H9 (cell line): ENCODE results near the gene DES. TPM values are rescaled to one million over a fixed set of nuclear protein-coding genes. Genes with fewer than 3 reads are reported as not detected.

Source experiments
- DNase-seq: peaks from one replicate; pipeline ENCODE4 v3.0.0-alpha.2; 2017
- H2AFZ ChIP-seq: one replicate; pipeline ENCODE4 v1.6.1; 2013; ENCODE audit warnings: mild to moderate bottlenecking, low read length, control low read depth, moderate library complexity
- H2AK5ac ChIP-seq: 2 replicates; pipeline ENCODE4 v1.6.1; 2013; ENCODE audit warnings: low read length, control low read depth, mixed read lengths; ENCODE audit not compliant: insufficient read length
- H2BK120ac ChIP-seq: one replicate; pipeline ENCODE4 v1.6.1; 2013; ENCODE audit warnings: low read depth, mild to moderate bottlenecking, low read length, control low read depth, inconsistent platforms; ENCODE audit not compliant: poor library complexity, severe bottlenecking
- H2BK12ac ChIP-seq: 2 replicates; pipeline ENCODE4 v1.6.1; 2013; ENCODE audit warnings: low read length, control low read depth, mixed read lengths, low read depth; ENCODE audit not compliant: insufficient read length
- H2BK15ac ChIP-seq: 2 replicates; pipeline ENCODE4 v1.6.1; 2013; ENCODE audit warnings: low read depth, low read length, control low read depth
- H2BK20ac ChIP-seq: one replicate; pipeline ENCODE4 v1.6.1; 2013; ENCODE audit warnings: low read depth, mild to moderate bottlenecking, low read length, control low read depth, inconsistent platforms; ENCODE audit not compliant: poor library complexity, severe bottlenecking
- H2BK5ac ChIP-seq: 2 replicates; pipeline ENCODE4 v1.6.1; 2013; ENCODE audit warnings: low read length, control low read depth, mixed read lengths; ENCODE audit not compliant: insufficient read length
- H3K14ac ChIP-seq: 2 replicates; pipeline ENCODE4 v1.6.1; 2013; ENCODE audit warnings: low read length, control low read depth; ENCODE audit not compliant: insufficient read depth
- H3K18ac ChIP-seq: 2 replicates; pipeline ENCODE4 v1.6.1; 2013; ENCODE audit warnings: low read depth, mild to moderate bottlenecking, mixed read lengths, low read length, control low read depth; ENCODE audit not compliant: insufficient read length
- H3K23ac ChIP-seq: 2 replicates; pipeline ENCODE4 v1.6.1; 2013; ENCODE audit warnings: low read length, control low read depth, mixed read lengths, low read depth; ENCODE audit not compliant: insufficient read length
- H3K23me2 ChIP-seq: 2 replicates; pipeline ENCODE4 v1.6.1; 2013; ENCODE audit warnings: low read depth, mild to moderate bottlenecking, mixed read lengths, low read length, control low read depth; ENCODE audit not compliant: insufficient read length, poor library complexity, severe bottlenecking
- H3K27ac ChIP-seq: 2 replicates; pipeline ENCODE4 v1.5.1; 2013; ENCODE audit warnings: low read length, control low read depth, mixed read lengths, low read depth; ENCODE audit not compliant: insufficient read length
- H3K27me3 ChIP-seq: 2 replicates; pipeline ENCODE4 v1.6.1; 2013; ENCODE audit warnings: low read length, control low read depth, inconsistent platforms; ENCODE audit not compliant: insufficient read depth
- H3K4ac ChIP-seq: 2 replicates; pipeline ENCODE4 v1.6.1; 2013; ENCODE audit warnings: low read depth, mild to moderate bottlenecking, control low read depth, inconsistent platforms, low read length, moderate library complexity
- H3K4me1 ChIP-seq: 2 replicates; pipeline ENCODE4 v1.6.1; 2013; ENCODE audit warnings: low read length, control low read depth, inconsistent platforms; ENCODE audit not compliant: insufficient read depth
- H3K4me2 ChIP-seq: 2 replicates; pipeline ENCODE4 v1.6.1; 2013; ENCODE audit warnings: low read length, control low read depth, mixed read lengths; ENCODE audit not compliant: insufficient read length, insufficient read depth
- H3K56ac ChIP-seq: 2 replicates; pipeline ENCODE4 v1.6.1; 2013; ENCODE audit warnings: low read depth, mild to moderate bottlenecking, mixed read lengths, low read length, control low read depth; ENCODE audit not compliant: insufficient read length
- H3K79me1 ChIP-seq: 2 replicates; pipeline ENCODE4 v1.6.1; 2013; ENCODE audit warnings: low read depth, mild to moderate bottlenecking, moderate library complexity, low read length, control low read depth, inconsistent platforms; ENCODE audit not compliant: insufficient read depth, poor library complexity, severe bottlenecking
- H3K79me2 ChIP-seq: 2 replicates; pipeline ENCODE4 v1.6.1; 2013; ENCODE audit warnings: low read length, control low read depth, inconsistent platforms; ENCODE audit not compliant: insufficient read depth
- H3K9ac ChIP-seq: 2 replicates; pipeline ENCODE4 v1.6.1; 2013; ENCODE audit warnings: low read length, control low read depth, mixed read lengths; ENCODE audit not compliant: insufficient read length; ENCODE audit errors: extremely low read depth
- H3K9me3 ChIP-seq: one replicate; pipeline ENCODE4 v1.6.1; 2013; ENCODE audit warnings: low read depth, low read length, inconsistent platforms; ENCODE audit not compliant: control insufficient read depth
- H3T11ph ChIP-seq: one replicate; pipeline ENCODE4 v1.6.1; 2013; ENCODE audit warnings: mild to moderate bottlenecking, low read length, control low read depth, inconsistent platforms
- H4K20me1 ChIP-seq: one replicate; pipeline ENCODE4 v1.6.1; 2013; ENCODE audit not compliant: control insufficient read depth, insufficient read length, insufficient read depth
- H4K5ac ChIP-seq: 2 replicates; pipeline ENCODE4 v1.6.1; 2013; ENCODE audit warnings: low read depth, mild to moderate bottlenecking, mixed read lengths, low read length, control low read depth; ENCODE audit not compliant: insufficient read length
- H4K8ac ChIP-seq: replicated peaks from 2 replicates; pipeline ENCODE4 v1.6.1; 2013; ENCODE audit warnings: low read length, control low read depth, mixed read lengths, low read depth; ENCODE audit not compliant: insufficient read length
- H4K91ac ChIP-seq: 2 replicates; pipeline ENCODE4 v1.6.1; 2013; ENCODE audit warnings: low read depth, mild to moderate bottlenecking, moderate library complexity, mixed read lengths, low read length, control low read depth; ENCODE audit not compliant: insufficient read length
- H3K27ac Mint-ChIP-seq, 3 experiments: 2 replicates in 2 of 3; 3 replicates in 1 of 3; pipeline ENCODE4 v1.8.0; 2020 to 2021; ENCODE audit warnings: mixed read lengths in 3 of 3, mild to moderate bottlenecking in 1 of 3, moderate library complexity in 1 of 3
- H3K27me3 Mint-ChIP-seq: 2 replicates; pipeline ENCODE4 v1.8.0; 2021; ENCODE audit warnings: low read depth, mild to moderate bottlenecking, moderate library complexity, mixed read lengths
- H3K36me3 Mint-ChIP-seq, 3 experiments: 2 replicates in 2 of 3; 3 replicates in 1 of 3; pipeline ENCODE4 v1.8.0; 2020 to 2021; ENCODE audit warnings: low read depth in 3 of 3, mixed read lengths in 3 of 3; ENCODE audit not compliant: insufficient read depth in 1 of 3
- H3K4me1 Mint-ChIP-seq, 2 experiments: 2 replicates each; pipeline ENCODE4 v1.8.0; 2020; ENCODE audit warnings: mixed read lengths in 2 of 2
- H3K4me3 Mint-ChIP-seq, 2 experiments: 2 replicates in 1 of 2; 3 replicates in 1 of 2; pipeline ENCODE4 v1.8.0; 2020 to 2021; ENCODE audit warnings: mild to moderate bottlenecking in 2 of 2, mixed read lengths in 2 of 2, moderate library complexity in 1 of 2
- H3K9me3 Mint-ChIP-seq, 2 experiments: 2 replicates in 1 of 2; 3 replicates in 1 of 2; pipeline ENCODE4 v1.8.0; 2020; ENCODE audit warnings: mild to moderate bottlenecking in 2 of 2, mixed read lengths in 2 of 2, moderate library complexity in 1 of 2
- CTCF ChIP-seq: fragments of 200-600 bp; sonication (generic); conservative IDR thresholded peaks from 3 replicates; pipeline ENCODE4 v1.8.0; 2021; ENCODE audit warnings: antibody characterized with exemption, mild to moderate bottlenecking
- WGBS: extraction: QIAGEN DNeasy Blood & Tissue Kit; methylation state at CpG from one replicate; pipeline ENCODE4 v1.1.7; 2013; ENCODE audit warnings: missing lambda C conversion rate, low lambda C conversion rate, mixed read lengths; ENCODE audit not compliant: insufficient read length; ENCODE audit errors: extremely low coverage; 5-methylcytosine and 5-hydroxymethylcytosine counted together
- total RNA-seq: library from RNA; stranded (reverse); gene quantifications from 2 replicates; pipeline ENCODE4 v1.2.1, GENCODE V29; 2021

The DES gene
- total RNA-seq, 1 experiment from 2014 or later = 4.6 TPM

DNA sequence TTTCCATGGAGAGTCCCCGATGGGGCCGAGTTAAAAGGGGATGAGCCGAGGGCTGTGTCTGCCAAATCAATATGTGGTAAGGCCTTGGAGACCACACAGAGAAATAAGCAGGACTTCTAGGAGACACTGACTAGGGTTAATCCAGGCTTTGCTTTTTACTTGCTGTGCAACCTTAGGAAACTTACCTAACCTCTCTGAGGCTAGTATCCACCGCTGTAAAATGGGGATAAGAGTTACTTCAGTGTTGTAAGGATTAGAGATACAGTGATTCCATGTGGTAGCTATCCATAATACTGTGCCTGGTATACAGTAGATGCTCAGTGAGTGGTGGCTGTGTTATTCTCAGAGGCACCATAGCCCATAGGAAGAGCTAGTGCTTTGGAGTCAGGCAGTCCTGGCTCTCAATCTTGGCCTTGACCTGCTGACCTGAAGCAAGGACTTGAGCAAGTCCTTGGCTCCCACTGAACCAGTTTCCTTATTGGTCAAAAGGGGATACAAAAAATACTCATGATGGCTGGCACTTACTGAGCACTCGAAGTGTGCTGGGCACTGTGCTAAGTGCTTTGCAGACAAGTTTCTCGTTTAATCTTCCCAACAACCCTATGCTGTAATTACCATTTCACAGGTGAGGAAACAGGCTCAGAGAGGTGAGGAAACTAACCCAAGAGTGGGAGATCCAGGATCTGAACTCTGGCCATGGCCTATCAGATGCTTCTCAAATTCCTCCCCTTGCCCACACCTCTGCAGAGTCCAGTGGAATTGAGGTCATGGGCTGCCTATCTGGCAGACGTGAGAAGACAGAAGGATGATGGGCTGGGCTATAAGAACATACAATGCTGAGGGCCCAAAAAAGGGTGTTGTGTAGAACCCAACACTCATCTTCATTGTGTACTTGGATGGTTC lies 12.0 kb upstream of the DES start:
- H3K79me1 ChIP-seq = no peaks in the 10 kb centered on the region
- peaks cover 21 to 35% of the 10 kb centered on the region in 2 experiments for H3K4me1 Mint-ChIP-seq

More for the DNA sequence above, 12.0 kb upstream of the DES start:
- no peak overlapping the region for H3K9ac ChIP-seq
- H3K23ac ChIP-seq = no peak overlapping the region
- H3K9me3 ChIP-seq = no peaks in the 10 kb centered on the region
- H3K4me1 ChIP-seq = no peaks in the 10 kb centered on the region
- no peak overlapping the region for H3K56ac ChIP-seq
- H2BK15ac ChIP-seq = no peak overlapping the region
- H3T11ph ChIP-seq = no peak overlapping the region
- WGBS = no CpG with 5 or more reads among the region's 7 CpGs
- no peak overlapping the region for H3K4me2 ChIP-seq
- no peaks in the 10 kb centered on the region for H3K23me2 ChIP-seq
- H4K8ac ChIP-seq = no peak overlapping the region
- no peak overlapping the region for H3K4ac ChIP-seq
- H2AK5ac ChIP-seq = no peak overlapping the region
- no peak overlapping the region for H2BK5ac ChIP-seq
- H2AFZ ChIP-seq = no peak overlapping the region
- no peak overlapping the region for H2BK20ac ChIP-seq
- TF ChIP-seq CTCF = no peak
- no peaks in the 10 kb centered on the region for H4K20me1 ChIP-seq
- no peak overlapping the region for H4K91ac ChIP-seq
- H3K79me2 ChIP-seq = no peaks in the 10 kb centered on the region
- H2BK12ac ChIP-seq = no peak overlapping the region
- H3K27me3 ChIP-seq = no peaks in the 10 kb centered on the region
- no peak overlapping the region for H3K18ac ChIP-seq
- Mint-ChIP-seq H3K4me3 (no peak overlapping the region), H3K27ac (no peak overlapping the region; a peak in 2 of 7 replicates), H3K9me3 (no peaks in the 10 kb centered on the region; a peak in 1 of 5 replicates), H3K27me3 (peaks cover 6% of the 10 kb centered on the region), H3K36me3 (no peaks in the 10 kb centered on the region)
- no peak overlapping the region for H3K27ac ChIP-seq
- H2BK120ac ChIP-seq = no peak overlapping the region
- no peak overlapping the region for H4K5ac ChIP-seq
- no peak overlapping the region for H3K14ac ChIP-seq
- no peak for DNase-seq
